Cardiac fibroblast (primary cell): ENCODE measurements around the gene PTGER2.

Experiments used
- DNase-seq, 2 donors: peaks; one replicate each; pipeline versions ENCODE4 v3.0.0 to v3.0.0-alpha.2; 2010; ENCODE audit warnings: low read depth in 2 of 2
- H3K4me3 ChIP-seq, 2 donors: replicated peaks in 1 of 2; 1 replicate in 1 of 2; 2 replicates in 1 of 2; pipeline ENCODE4 v1.5.1; 2011; ENCODE audit warnings: low read depth in 2 of 2, low read length in 2 of 2, mild to moderate bottlenecking in 2 of 2, moderate library complexity in 1 of 2
- CTCF ChIP-seq: IDR thresholded peaks from one replicate; pipeline ENCODE4 v1.5.1; 2011; ENCODE audit warnings: low read depth, mild to moderate bottlenecking, low read length, inconsistent platforms

PTGER2 gene

GRCh38 chr14:52363961-52364360 lies 49.8 kb downstream of the PTGER2 start:
- no peak for TF ChIP-seq CTCF
- DNase-seq, result no peak
- H3K4me3 ChIP-seq, result no peak overlapping the region

DNA sequence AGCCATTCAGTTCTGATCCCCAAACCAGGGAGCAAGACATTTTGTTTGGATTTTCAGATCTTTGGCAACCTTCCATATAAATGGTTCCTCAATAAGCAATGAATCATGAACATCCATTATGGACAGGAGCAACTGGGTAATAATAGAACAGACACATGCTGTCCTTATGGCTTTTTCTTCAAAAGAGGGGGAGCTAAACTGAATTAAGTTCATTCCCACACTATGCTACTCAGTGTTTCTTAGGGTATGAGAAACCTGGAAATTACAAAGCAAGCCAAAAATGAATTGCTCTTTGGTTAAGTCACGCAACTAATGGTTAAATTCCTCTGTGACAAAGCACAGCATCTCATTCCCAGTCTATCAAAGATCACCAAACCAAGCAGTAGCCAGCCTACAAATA lies 51.0 kb downstream of the PTGER2 start:
- DNase-seq, result peak in 1 of 2 donors; percentile 63
- H3K4me3 ChIP-seq, result no peak overlapping the region
- no peak for TF ChIP-seq CTCF

- DNase-seq, result no peak
- TF ChIP-seq CTCF, result no peak
- H3K4me3 ChIP-seq, result no peak overlapping the region
These were observed 52.7 kb downstream of the PTGER2 start for GRCh38 chr14:52366796-52367315.

DNA sequence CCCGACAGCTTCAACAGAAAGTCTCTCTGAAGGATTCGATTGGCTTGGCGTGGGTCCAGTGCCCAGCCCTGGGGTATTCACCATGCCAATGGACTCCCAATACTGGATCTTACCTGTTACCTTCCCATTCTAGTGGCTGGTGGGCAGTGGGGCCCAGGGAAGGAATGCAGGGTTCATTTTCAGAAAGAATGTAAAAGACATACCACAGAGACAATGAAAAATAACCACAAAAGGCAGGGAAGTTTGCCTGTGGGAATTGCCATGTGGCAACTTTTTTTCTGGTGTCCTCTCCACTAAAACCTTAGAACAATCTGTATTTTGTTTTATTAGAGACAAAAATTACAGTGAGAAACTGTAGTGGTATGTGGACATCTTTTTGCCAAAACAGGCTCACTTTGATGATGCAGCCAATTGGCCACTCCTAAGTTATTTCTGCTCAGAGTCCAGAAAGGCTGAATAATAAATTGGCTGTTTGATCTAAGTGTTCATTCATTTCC lies 55.2 kb downstream of the PTGER2 start:
- peak; percentile 76 to 90 for DNase-seq

DNA sequence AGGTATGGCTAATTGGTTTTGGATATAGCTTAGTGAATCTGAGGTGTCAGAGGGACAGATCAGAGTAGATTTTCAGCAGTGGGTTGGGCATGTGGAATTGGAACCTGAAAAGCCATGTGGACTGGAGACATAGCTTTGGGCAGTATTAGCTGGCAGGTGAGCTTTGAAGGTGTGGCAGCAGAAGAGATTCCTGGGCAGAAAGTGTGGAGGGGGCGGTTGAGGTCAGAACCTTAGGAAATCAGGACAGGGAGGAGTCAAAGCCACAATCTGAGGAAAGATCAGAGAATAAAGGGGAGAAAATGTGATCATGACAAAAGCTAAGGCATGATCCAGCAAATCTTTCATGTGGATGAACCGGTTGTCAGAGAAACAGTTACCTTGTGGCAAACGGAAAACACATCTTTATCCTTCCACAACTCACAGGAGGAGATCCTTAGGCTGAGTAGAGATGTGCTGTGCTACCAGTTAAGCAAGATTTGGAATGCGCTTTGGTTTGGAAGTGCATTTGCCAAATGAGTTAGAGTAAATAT lies 56.4 kb downstream of the PTGER2 start:
- no peak for DNase-seq
- TF ChIP-seq CTCF, result no peak
- no peak overlapping the region for H3K4me3 ChIP-seq

More for the DNA sequence above, 55.2 kb downstream of the PTGER2 start:
- TF ChIP-seq CTCF, result no peak
- no peak overlapping the region for H3K4me3 ChIP-seq

GRCh38 chr14:52377940-52378339 lies 63.8 kb downstream of the PTGER2 start:
- H3K4me3 ChIP-seq, result no peak overlapping the region
- no peak for DNase-seq
- no peak for TF ChIP-seq CTCF
